Tongue (tissue), 2 donors: Measurements from ENCODE around the gene PSMB1. TPM values are rescaled to one million over a fixed set of nuclear protein-coding genes. Genes with fewer than 3 reads are reported as not detected.
A peak's percentile ranks its signal among the peaks of the same experiment; 100 is the strongest.
"Not testable (repeated sequence)": the region's sequence is repeated elsewhere in the genome, so short reads cannot be mapped to it uniquely, and the experiment has no call there.

ENCODE experiments used
- DNase-seq: peaks from one replicate; pipeline ENCODE4 v3.0.0-alpha.2; 2015
- total RNA-seq: library from RNA; depleted of rRNA; stranded (reverse); fragments of >200 nt; gene quantifications from one replicate; pipeline ENCODE4 v1.2.3, GENCODE V29; 2014

PSMB1 gene
- total RNA-seq, 1 donor from 2014 or later, result 154 TPM

GRCh38 chr6:170502733-170503413 lies 50.2 kb downstream of the PSMB1 start:
- DNase-seq, result not testable (repeated sequence)

- DNase-seq, result not testable (repeated sequence)
These were observed 50.8 kb downstream of the PSMB1 start for GRCh38 chr6:170502268-170502667.

DNA sequence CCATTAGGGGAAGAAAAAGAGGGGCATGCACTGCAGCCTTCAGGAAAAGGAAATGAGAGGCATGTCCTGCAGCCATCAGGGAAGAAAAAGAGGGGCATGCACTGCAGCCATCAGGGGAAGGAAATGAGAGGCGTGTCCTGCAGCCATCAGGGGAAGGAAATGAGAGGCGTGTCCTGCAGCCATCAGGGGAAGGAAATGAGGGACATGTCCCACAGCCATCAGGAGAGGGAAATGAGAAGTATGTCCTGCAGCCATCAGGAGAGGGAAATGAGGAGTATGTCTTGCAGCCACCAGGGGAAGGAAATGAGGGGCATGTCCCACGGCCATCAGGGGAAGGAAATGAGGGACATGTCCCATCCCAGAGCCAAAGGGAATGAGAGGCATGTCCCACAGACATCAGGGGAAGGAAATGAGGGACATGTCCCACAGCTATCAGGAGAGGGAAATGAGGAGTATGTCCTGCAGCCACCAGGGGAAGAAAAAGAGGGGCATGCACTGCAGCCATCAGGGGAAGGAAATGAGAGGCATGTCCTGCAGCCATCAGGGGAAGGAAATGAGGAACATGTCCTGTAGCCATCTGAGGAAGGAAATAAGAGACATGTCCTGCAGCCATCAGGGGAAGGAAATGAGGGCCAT lies 52.0 kb downstream of the PSMB1 start:
- DNase-seq, result no peak

DNA sequence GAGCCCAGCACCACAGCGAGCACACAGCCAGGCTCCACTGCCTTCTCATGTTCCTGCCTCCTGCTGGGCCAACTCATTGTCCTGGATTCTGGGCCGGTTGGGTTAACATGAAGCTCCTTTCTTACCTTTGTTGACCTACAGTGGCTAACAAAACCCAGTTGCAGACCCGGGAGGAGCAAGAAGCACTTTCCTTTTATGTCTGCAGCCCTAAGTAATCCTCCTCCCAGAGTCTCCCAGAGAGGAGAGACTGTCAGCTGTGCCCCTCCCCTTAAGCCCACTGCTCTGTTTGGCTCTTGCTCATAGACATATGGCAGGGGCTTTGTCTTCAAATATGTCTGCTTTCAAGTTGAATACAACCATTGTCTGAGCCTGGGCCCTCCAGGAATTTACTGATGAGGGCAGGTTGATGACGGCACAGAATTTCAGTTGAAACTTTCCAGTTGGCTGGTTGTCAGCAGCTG lies 55.2 kb downstream of the PSMB1 start:
- peak; percentile 75 for DNase-seq

DNA sequence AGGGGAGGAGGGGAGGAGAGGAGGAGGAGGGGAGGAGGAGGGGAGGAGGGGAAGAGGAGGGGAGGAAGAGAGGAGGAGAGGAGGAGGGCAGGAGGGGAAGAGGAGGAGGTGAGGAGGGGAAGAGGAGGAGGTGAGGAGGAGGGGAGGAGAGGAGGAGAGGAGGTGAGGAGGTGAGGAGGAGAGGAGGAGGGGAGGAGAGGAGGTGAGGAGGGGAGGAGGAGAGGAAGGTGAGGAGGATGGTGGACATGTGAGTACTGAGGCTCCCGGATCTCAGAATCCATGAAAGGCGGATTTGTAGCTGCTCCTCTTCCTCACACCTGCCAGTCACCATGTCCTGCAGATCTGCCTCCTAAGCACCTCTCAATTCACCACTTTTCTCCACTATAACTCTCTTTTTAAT lies 59.8 kb downstream of the PSMB1 start:
- no peak for DNase-seq

GRCh38 chr6:170490259-170490658 lies 62.8 kb downstream of the PSMB1 start:
- no peak for DNase-seq

DNA sequence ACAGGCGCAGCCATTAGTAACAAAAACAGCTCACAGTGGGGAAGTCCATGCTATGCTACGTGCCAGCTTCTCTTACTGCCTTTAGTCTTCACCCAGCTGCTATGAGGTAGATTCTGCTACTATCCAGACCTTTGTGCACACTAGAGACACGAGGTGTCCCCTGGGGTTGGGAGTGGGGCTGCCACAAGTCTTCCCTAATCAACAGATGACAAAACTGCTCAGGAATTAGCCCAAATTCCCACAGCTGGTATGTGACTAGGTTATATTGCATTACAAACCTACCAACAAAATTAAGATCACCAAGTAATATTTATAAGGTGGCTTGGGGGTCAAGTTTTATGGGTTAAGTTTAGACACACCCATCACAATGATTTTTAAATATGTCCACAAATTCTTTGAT lies 63.3 kb downstream of the PSMB1 start:
- DNase-seq, result no peak

DNA sequence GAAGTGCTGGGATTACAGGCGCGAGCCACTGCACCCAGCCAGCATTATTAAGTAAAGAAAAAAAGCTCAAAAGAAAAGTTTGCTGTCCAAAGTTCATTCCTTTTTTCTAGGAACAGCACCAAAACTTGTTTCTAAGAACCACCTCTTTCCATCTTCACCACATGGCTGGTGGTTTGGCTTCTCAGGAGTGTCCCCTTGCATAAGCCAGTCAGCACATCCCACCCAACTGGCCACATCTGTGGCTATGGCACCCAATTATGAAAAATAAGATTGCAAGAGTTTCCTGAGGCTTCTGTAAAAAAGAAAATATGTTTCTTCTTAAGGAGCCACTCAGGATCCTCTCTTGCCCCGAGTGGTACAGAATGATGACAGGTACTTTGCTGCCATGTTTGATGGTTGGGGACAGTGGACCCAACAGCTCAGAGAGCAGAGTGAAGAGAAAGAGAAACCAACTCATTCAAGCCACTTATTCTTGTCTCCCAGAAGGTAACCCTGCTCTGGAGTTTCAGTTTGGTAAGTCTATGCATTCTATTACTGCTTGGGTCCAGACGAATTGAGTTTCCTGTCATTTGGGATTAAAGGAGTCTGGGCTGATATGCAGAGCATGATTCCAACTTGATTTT lies 65.3 kb downstream of the PSMB1 start:
- no peak for DNase-seq

DNA sequence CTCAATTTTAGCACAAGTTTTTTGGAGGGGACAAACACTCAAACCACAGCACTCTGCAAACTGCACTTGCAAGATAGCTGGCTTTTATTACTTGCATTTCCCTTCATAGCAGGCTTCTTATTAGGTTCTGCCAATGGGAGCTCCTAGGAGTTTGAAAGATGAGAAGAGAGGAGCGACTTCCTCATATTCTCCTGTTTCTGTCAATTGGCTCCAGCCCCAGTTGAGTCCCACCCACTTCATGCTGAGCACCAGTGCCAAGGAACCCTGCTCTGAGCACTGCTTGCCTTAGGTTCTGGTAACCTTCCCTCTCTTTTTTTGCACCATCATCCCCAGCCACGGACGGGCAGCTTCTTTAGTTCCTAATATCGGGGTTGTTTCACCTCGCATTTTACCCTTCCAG lies 67.9 kb downstream of the PSMB1 start:
- DNase-seq, result peak; percentile 73

Other genes starting within 250 kb of the PSMB1 start
- 32.8 TPM for gene FAM120B, start 246.5 kb downstream of the PSMB1 start, total RNA-seq
- 13.0 TPM for gene TBP, start 1.1 kb upstream of the PSMB1 start, total RNA-seq
- 46.9 TPM for gene PDCD2, start 31.3 kb upstream of the PSMB1 start, total RNA-seq